Left renal pelvis (tissue), 4 donors: ENCODE measurements around the gene PPP2R1A. TPM values are rescaled to one million over a fixed set of nuclear protein-coding genes. Genes with fewer than 3 reads are reported as not detected.
"Not testable (repeated sequence)": the region's sequence is repeated elsewhere in the genome, so short reads cannot be mapped to it uniquely, and the experiment has no call there.

Experiments
- DNase-seq, 4 donors: peaks; one replicate each; pipeline ENCODE4 v3.0.0-alpha.2; 2013; ENCODE audit warnings: low read depth in 4 of 4, low spot score in 3 of 4
- polyA plus RNA-seq, 4 donors: library from polyadenylated mRNA; unstranded; fragments of 120-200 nt; gene quantifications; one replicate each; pipeline ENCODE4 v1.2.1, GENCODE V29; 2013; ENCODE audit not compliant: insufficient read length in 4 of 4

The PPP2R1A gene
- polyA plus RNA-seq, 4 donors: 313 to 477 (median 439) TPM

DNA sequence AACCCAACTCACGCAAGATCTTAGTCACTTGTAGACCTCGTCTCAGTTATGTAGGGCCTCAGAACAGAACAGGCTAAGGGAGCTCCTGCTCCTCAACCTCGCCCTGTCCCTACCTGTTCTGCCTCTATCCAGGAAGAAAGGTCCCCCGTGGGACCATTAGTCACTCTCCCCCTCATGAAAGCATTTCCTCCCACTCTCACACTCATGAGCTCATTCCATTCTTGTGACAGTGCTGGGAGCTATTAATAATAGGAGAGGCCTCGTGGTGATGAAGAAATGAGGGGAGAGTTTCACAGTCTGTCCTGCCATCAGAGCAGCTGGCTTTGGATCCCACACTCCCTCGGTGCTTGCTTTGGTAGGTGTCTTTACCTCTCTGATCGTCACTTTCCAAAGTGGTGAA, 10.2 kb downstream of the PPP2R1A start:
- no peak for DNase-seq

DNA sequence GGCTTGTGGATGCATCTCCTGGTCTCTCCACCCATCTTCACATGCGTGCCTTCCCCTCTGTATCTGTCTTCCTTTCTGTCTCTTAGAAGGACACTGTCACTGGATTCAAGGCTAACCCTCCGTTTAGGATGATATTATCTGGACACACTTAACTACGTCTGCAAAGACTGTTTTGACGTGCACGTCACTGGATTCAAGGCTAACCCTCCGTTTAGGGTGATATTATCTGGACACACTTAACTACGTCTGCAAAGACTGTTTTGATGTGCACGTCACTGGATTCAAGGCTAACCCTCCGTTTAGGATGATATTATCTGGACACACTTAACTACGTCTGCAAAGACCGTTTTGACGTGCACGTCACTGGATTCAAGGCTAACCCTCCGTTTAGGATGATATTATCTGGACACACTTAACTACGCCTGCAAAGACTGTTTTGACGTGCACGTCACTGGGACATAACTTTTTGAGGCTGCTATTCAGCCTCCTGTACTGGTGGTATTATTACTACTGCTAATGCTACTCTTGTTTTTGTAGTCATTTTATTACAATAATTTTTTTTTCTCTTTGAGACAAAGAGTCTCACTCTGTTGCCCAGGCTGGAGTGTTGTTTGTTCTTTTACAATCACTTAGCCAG, 11.0 kb downstream of the PPP2R1A start:
- not testable (repeated sequence) for DNase-seq

DNA sequence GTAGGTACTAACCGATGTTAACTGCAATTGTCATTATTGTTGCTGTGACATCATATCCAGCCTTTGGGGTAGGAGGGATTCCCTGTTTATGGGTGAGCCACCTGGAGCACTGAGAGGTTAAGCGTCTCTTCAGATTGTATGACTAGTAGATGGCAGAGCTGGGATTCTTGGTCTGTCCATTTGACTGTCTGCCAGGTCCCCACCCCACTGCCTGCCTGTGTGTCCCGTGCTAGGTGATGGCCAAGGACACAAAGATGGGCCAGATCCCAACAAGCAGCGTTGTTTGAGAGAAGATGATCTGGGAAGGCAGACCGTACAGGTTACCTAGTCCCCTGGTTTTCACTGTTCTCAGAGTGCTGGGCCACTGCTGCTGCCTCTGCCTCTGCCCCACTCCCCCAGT, 16.6 kb downstream of the PPP2R1A start:
- no peak for DNase-seq

DNA sequence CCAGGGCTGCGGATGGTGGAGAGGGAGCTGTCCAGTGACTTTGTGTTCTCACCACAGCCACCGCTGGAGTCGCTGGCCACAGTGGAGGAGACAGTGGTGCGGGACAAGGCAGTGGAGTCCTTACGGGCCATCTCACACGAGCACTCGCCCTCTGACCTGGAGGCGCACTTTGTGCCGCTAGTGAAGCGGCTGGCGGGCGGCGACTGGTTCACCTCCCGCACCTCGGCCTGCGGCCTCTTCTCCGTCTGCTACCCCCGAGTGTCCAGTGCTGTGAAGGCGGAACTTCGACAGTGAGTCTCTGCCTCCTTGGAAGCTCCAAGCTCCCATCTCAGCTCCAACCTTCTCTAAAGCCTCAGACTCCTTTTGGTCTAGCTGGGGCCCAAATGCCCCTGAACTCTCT, 21.4 kb downstream of the PPP2R1A start:
- no peak for DNase-seq

DNA sequence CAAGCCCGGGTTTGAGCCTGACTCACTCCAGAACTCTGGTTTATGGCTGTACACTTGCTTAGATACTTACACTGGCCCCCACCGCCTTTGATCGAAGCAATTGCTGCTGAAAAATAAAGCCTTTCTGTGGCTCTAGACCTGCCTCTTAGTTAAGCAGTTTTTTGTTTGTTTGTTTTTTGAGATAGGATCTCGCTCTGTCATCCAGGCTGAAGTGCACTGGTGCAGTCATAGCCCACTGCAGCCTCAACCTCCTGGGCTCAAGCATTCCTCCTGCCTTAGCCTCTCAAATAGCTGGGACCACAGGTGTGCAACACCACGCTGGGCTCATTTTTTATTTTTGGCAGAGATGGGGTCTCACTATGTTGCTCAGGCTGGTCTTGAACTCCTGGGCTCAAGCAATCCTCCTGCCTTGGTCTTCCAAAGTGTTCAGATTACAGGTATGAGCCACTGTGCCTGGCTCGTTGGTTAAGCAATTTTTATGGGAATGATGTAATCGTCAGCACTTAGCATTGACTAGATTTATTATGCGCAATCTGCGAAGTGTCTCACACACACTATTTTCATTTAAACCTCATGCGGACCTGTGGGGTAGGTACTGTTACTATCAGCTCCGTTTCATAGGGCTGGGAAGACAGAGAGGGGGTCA, 22.2 kb downstream of the PPP2R1A start:
- DNase-seq: no peak

DNA sequence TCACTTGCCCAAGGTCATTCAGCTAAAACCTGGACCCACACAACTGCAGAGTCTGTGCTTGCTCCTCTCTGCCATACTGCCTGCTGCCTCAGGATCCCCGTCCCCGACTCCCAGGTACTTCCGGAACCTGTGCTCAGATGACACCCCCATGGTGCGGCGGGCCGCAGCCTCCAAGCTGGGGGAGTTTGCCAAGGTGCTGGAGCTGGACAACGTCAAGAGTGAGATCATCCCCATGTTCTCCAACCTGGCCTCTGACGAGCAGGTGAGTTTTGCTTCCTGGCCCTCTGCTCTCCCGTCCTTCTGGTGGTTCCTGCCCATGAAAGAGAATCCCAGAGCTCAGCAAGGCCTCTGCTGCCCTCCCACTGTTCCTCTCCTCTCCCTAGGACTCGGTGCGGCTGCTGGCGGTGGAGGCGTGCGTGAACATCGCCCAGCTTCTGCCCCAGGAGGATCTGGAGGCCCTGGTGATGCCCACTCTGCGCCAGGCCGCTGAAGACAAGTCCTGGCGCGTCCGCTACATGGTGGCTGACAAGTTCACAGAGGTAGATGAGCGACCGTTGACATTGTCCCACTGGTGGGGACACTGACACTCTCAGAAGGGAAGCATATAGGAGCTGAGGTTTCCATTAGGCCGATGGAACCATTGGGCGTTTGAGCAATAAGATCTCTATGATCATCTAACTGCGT, 22.9 kb downstream of the PPP2R1A start:
- no peak for DNase-seq

DNA sequence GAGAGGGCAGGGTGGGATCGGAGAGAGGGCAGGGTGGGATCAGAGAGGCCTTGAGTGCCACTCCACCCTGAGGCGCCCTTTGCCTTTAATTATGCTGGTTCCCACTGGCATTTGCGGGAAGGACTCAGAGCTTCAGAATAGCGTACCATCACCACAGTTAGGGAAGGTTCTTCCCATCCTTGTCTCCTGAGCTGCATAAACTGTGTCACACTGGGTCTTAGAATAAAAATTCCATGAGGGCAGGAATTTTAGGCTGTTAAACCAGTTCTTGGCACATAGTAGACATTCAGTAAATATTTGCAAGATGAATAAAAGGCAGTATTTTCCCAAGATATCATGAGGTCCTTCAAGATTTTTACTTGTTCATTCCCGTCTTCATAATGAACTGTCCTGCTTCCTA, 24.4 kb downstream of the PPP2R1A start:
- DNase-seq: no peak

DNA sequence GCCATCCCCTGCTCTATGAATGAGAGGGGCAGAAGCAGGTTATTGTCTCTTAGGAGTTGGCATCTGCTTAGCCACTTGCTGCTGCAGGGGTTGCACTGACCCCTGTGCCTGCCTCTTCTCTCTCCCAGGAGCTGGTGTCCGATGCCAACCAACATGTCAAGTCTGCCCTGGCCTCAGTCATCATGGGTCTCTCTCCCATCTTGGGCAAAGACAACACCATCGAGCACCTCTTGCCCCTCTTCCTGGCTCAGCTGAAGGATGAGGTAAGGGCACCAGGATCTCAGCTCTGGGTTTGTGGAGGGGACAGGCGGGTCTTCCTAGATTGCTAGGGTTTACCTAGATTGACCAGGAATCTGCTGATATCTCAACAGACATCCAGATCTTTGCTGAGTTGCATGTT, 26.5 kb downstream of the PPP2R1A start:
- no peak for DNase-seq

DNA sequence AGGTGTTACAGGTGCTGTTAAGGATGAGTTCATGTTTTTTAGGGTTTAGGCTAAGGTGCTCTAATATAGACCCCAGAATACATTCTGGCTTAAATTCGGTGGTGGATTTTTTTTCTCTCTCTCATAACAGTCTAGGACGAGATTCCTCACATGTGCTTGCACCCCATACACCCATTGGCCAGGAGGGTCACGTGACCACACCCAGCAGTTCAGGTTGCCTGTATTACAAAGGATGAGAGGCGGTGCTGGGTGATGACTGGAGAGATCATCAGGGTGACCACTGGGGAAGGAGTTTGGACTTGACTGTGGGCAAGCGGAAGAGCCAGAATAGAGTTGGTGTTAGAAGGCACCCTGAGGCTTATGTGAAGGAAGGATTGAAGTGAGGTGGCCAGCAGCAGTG, 27.7 kb downstream of the PPP2R1A start:
- DNase-seq: no peak

DNA sequence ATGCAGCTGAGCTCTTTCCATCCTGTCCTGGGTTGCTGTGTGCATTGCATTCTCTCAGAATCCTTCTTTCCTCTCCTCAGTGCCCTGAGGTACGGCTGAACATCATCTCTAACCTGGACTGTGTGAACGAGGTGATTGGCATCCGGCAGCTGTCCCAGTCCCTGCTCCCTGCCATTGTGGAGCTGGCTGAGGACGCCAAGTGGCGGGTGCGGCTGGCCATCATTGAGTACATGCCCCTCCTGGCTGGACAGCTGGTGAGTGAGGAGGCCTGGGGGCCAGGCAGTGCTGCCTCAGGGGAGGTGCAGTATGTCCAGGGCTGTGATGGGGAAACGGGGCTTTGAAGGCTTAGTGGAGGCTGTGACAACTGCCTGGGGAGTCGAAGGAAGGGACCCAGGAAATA, 29.8 kb downstream of the PPP2R1A start:
- DNase-seq: no peak

DNA sequence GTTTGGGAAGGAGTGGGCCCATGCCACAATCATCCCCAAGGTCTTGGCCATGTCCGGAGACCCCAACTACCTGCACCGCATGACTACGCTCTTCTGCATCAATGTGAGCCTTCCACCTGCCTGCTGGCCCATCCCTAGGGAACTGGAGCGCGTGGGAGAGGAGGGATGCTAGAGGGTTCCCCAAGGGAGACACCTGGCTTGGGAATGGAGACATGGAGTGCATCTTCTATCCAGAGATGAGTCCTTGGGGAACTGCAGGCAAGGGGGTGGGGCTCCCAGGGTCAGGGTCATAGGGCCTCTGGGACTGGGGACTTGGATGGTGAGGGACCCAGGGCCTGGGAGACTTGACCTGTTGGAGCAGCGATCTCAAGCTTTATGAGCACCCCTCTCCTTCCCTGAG, 31.2 kb downstream of the PPP2R1A start:
- no peak for DNase-seq

DNA sequence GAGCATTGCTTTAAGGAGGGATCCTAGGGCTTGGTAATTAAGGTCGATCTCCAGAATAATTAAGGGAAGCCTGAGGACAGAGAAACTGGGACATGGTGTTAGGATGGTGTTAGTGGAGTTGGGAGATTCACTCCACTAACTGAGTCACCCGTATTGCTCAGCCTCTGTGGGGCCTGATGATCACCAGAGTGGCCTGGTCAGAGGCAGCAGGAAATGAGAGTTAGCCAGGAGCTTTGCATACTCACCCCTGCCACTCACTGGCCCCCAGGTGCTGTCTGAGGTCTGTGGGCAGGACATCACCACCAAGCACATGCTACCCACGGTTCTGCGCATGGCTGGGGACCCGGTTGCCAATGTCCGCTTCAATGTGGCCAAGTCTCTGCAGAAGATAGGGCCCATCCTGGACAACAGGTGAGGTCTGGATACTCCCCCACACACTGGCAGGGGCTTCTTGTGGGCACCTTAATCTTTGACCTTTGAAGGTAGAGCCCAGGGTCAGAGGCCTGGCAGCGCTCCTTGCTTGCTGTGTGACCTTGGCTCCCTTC, 32.1 kb downstream of the PPP2R1A start:
- DNase-seq: no peak

DNA sequence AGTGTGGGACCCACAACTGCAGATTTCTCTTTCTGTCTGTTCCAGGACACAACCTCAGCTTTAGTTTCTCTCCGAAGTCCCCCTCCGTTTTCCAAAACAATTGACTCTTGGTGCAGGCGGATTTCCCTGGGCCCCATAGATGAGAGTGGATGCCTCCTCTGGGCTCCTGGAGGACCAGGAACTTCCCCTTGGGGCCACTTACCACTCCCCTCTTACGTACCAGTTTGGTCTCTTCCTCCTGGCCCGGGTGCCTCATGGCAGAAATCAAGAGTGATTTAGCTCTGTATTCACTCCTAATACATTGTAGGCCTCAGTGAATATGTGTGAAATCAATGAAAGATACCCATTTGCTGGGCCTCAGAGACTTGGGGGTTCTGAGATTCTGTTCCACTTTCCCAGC, 34.4 kb downstream of the PPP2R1A start:
- no peak for DNase-seq

DNA sequence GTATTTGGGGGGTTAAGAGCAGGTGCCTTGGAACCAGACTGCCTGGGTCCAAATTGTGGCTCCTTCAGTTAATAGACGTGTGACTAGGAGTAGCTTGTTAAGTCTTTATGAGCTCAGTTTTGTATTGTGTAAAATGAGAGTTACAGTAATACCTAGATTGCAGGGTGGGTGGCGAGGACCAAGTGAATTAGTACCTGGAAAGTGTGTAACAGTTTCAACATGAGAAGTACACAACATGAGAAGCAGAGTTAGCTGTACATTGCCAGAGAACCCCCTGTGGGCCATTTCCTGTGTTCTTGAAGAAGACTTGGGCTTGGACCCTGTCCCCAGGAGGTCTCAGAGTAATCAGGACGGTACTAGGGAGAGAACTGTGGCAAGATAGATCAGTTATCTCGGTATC, 36.8 kb downstream of the PPP2R1A start:
- no peak for DNase-seq

DNA sequence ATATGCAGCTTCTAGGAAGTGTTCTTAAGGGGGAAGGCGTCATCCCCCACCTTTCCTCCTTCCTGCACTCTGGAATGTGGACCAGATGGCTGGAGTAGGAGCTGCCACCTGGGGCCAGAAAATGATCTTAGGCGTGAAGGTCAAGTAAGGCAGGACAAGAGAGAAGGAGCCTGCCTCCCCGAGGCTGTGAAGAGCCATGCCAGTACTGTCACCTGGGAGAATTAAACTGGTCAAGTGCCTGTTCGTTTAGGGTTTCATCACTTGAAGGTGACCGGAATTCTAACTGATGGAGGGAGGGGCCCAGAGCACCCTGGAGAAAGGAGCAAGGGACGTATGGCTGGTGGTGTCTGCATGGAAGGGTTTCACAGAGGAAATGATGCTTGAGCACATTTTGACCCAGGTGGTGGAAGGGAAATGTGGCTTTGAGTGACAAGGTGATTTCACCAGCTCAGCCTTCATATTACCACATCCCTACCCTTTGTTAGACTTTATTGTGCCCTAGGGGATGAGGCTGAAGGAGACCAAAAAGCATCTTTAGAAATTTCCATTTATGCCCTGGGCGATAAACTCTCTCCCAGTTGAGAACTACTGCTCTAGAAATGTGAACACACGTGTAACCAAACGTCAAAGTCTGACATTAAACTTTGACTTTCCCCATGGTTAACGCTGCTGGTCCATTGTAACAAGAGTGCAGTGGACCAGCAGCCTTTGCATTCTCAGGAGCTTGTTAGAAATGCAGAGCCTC, 37.5 kb downstream of the PPP2R1A start:
- DNase-seq: no peak

DNA sequence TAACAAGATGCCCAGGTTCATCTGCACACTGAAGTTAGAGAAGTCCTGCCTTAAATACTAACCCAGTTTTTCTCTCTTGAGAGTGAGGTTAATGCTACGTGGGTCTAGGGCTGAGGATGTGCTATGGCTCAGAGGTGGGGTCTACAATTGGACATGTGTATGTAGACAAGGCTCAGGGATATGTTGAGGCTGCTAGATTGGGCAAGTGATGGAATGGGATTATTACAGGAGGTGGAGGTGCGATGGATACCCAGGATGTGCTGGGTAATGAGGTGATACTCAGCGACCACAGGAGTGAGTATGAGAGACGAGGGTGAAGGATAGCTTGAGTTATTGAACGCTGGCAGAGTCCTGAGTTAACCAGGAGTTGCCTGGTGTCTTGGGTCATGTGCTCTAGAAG, 38.1 kb downstream of the PPP2R1A start:
- no peak for DNase-seq

DNA sequence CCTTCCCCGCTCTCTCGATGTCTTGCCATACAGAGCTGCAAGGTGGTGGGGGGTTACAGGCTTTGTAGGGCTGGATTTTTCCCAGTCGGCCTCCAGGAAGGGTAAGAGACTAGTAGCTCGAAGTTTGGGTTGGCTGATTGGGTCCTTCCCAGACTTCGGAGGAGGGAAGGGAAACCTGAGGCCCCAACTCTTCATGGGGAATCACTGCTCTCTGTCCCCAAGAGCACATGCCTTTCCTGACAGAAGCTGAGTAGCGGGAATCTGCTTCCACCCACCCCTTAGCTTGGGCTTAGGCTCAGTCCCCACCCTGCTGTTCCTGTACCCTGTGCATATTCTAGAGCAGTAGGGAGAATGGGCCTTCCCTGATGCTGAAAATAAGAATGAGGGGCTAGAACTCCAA, 39.7 kb downstream of the PPP2R1A start:
- no peak for DNase-seq

DNA sequence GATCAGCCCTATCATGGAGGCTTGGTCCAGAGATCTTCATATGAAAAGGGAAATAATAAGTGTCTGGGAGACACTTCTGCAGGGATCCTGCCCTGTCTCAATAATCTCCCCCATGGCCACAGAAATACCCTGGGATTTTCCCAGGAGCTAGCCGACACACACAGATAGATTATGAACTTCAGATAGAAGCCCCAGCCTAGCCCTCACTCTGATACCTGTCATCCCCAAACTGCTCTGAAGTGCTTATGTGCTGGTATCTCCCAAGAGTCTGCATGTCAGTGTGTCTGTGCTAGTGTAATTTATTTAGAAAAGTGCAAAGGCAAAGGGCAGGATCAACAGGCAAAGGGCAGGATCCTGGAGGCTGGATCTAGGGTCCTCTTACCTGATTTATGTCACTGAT, 40.8 kb downstream of the PPP2R1A start:
- no peak for DNase-seq

DNA sequence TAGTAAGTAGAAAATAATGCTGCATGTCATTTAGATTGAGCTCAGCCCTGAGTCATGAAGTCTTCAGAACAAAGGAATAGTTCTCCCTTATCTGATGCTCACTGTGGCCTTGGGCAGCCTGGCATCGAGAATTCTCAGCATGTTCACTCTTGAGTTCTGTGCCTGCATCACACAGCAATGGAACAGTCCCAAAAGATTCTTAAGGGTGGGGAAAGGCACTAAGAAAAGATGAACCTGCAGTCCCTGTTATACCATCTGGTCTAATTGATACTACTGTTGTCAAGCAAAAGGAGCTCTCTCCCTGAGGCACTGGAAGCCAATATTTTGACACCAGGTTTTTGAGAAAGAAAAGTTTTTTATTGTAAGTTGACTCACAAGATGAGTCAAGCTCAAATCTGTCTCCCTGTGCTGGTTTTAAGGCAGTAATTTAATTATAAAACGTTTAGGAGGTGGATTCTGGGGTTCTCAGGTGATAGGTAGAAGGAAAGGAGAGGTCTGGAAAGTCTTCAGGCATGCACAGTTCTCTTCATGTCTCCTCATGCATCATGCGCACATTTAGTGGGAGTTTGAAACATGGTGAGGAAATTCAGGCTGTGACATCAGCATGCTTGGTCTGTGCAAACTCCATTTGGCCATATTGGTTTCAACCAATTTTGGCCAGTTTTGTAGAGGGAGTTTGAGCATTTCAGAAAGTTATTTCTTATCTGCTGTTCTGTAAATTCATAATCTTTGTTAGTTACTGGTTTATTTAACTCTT, 41.5 kb downstream of the PPP2R1A start:
- no peak for DNase-seq

DNA sequence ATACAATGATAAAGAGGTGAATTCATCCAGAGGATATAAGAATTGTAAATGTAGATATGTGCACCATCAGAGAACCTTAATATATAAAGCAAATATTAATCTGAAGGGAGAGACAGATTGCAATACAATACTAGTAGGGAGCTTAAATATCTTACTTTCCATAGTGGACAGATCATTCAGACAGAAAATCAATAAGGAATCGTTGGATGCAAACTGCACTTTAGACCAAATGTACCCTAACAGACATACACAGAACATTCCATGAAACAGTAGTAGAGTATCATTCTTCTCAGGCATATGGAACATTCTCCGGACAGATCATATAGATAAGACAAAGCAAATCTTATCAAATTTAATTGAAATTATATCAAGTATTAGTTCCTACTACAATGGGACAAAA, 44.6 kb downstream of the PPP2R1A start:
- DNase-seq: no peak

DNA sequence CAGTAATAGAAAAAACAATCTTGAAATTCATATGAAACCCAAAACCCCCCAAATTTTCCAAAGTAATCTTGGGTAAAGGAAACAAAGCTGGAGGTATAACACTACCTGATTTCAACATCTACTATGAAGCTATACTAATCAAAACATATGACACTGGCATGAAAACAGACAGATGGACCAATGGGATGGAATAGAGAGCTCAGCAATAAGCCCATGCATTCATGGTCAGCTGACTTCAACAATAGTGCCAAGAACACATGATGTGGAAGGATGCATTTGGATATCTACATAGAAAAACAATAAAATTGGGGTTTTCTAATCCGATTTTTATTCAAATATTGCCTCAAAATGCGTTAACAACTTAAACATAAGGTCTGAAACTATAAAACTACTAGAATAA, 47.3 kb downstream of the PPP2R1A start:
- DNase-seq: no peak
